H1 (cell line): ENCODE data around the gene SLC2A4. TPM values are rescaled to one million over a fixed set of nuclear protein-coding genes. Genes with fewer than 3 reads are reported as not detected.
"Not testable (repeated sequence)": the region's sequence is repeated elsewhere in the genome, so short reads cannot be mapped to it uniquely, and the experiment has no call there.

Experiments used
- CTCF ChIA-PET: fragments of 300-600 bp; sonication (Branson Sonifier 250); formaldehyde crosslinking; loops from one replicate; lab custom pipeline; 2021; ENCODE audit not compliant: partially characterized antibody; lab: Charles Lee
- POLR2A ChIA-PET: fragments of 300-600 bp; sonication (Branson Sonifier 250); formaldehyde crosslinking; loops from one replicate; lab custom pipeline; 2021; ENCODE audit warnings: inconsistent platforms; ENCODE audit not compliant: partially characterized antibody; lab: Charles Lee
- DNase-seq, 2 experiments: peaks; one replicate each; pipeline versions ENCODE4 v3.0.0 to v3.0.0-alpha.2; 2010 to 2022; ENCODE audit warnings: low spot score in 2 of 2, low read depth in 1 of 2, mixed read lengths in 1 of 2
- FAIRE-seq: peaks from 2 replicates; lab custom pipeline; 2011; peaks lifted over from hg19 to GRCh38; lab: Jason Lieb, UNC
- H2AFZ ChIP-seq: 2 replicates; pipeline ENCODE4 v1.8.1; 2012; ENCODE audit warnings: low read length, inconsistent platforms
- H2AK5ac ChIP-seq: 2 replicates; pipeline ENCODE4 v1.6.1; 2013; ENCODE audit warnings: low read depth, low read length
- H2BK120ac ChIP-seq: replicated peaks from 2 replicates; pipeline ENCODE3; 2013; ENCODE audit warnings: low read depth, low read length, inconsistent platforms
- H2BK12ac ChIP-seq: 2 replicates; pipeline ENCODE4 v1.6.1; 2013; ENCODE audit warnings: low read depth, low read length
- H2BK15ac ChIP-seq: 2 replicates; pipeline ENCODE4 v1.6.1; 2013; ENCODE audit warnings: low read length
- H2BK20ac ChIP-seq: 2 replicates; pipeline ENCODE4 v1.6.1; 2013; ENCODE audit warnings: low read length
- H2BK5ac ChIP-seq: 2 replicates; pipeline ENCODE4 v1.6.1; 2013; ENCODE audit warnings: low read depth, low read length
- H3K14ac ChIP-seq: 2 replicates; pipeline ENCODE4 v1.6.1; 2013; ENCODE audit warnings: inconsistent platforms; ENCODE audit not compliant: insufficient read length
- H3K18ac ChIP-seq: 2 replicates; pipeline ENCODE4 v1.6.1; 2013; ENCODE audit warnings: low read length; ENCODE audit errors: extremely low read depth
- H3K23ac ChIP-seq: 2 replicates; pipeline ENCODE4 v1.6.1; 2013; ENCODE audit warnings: inconsistent platforms; ENCODE audit not compliant: insufficient read length
- H3K23me2 ChIP-seq: 2 replicates; pipeline ENCODE4 v1.6.1; 2013; ENCODE audit warnings: low read depth, low read length
- H3K27ac ChIP-seq: 2 replicates; pipeline ENCODE4 v1.6.1; 2011; ENCODE audit warnings: low read depth, low read length, inconsistent platforms
- H3K27me3 ChIP-seq, 4 experiments: replicated peaks in 1 of 4; 1 replicate in 1 of 4; 2 replicates in 3 of 4; pipeline versions ENCODE4 v1.6.1 to v1.8.1; 2011 to 2013; ENCODE audit warnings: low read length in 3 of 4, mild to moderate bottlenecking in 3 of 4, inconsistent platforms in 2 of 4, mixed read lengths in 2 of 4, moderate library complexity in 1 of 4; ENCODE audit not compliant: control insufficient read depth in 3 of 4, insufficient read depth in 3 of 4; ENCODE audit errors: extremely low read depth in 1 of 4
- H3K36me3 ChIP-seq, 4 experiments: 2 replicates each; pipeline versions ENCODE4 v1.6.1 to v1.8.1; 2011 to 2013; ENCODE audit warnings: mild to moderate bottlenecking in 4 of 4, low read length in 3 of 4, moderate library complexity in 2 of 4, control low read depth in 1 of 4, inconsistent platforms in 1 of 4; ENCODE audit not compliant: insufficient read depth in 4 of 4, control insufficient read depth in 2 of 4
- H3K4ac ChIP-seq: replicated peaks from 2 replicates; pipeline ENCODE3; 2013; ENCODE audit warnings: low read length, low read depth, mixed read lengths, inconsistent platforms; ENCODE audit not compliant: insufficient read length
- H3K4me1 ChIP-seq, 4 experiments: replicated peaks in 1 of 4; 1 replicate in 1 of 4; 2 replicates in 3 of 4; pipeline versions ENCODE4 v1.6.1 to v1.8.1; 2011 to 2013; ENCODE audit warnings: low read length in 3 of 4, inconsistent platforms in 2 of 4, mixed read lengths in 1 of 4; ENCODE audit not compliant: insufficient read depth in 4 of 4, control insufficient read depth in 3 of 4
- H3K4me2 ChIP-seq, 2 experiments: 2 replicates each; pipeline versions ENCODE4 v1.6.1 to v1.8.1; 2011 to 2013; ENCODE audit warnings: low read depth in 2 of 2, low read length in 2 of 2, control low read depth in 1 of 2, inconsistent platforms in 1 of 2, mild to moderate bottlenecking in 1 of 2; ENCODE audit not compliant: insufficient read depth in 1 of 2
- H3K4me3 ChIP-seq, 4 experiments: fragments of 200-600, 300-600 bp in 1 of 4; sonication (generic), shearing (Covaris generic), sonication (Bioruptor Twin) in 1 of 4; 2 replicates each; pipeline versions ENCODE4 v1.5.1 to v1.8.1; 2011 to 2016; ENCODE audit warnings: low read length in 4 of 4, low read depth in 3 of 4, control low read depth in 2 of 4, inconsistent platforms in 2 of 4, mild to moderate bottlenecking in 2 of 4, mixed read lengths in 1 of 4, moderate library complexity in 1 of 4; ENCODE audit not compliant: insufficient read depth in 2 of 4; ENCODE audit errors: extremely low read depth in 1 of 4
- H3K56ac ChIP-seq: replicated peaks from 2 replicates; pipeline ENCODE3; 2013; ENCODE audit warnings: low read depth, mild to moderate bottlenecking, mixed read lengths, low read length, inconsistent platforms; ENCODE audit not compliant: insufficient read length
- H3K79me1 ChIP-seq: 2 replicates; pipeline ENCODE4 v1.6.1; 2013; ENCODE audit warnings: low read depth, low read length, control low read depth
- H3K79me2 ChIP-seq, 2 experiments: 2 replicates each; pipeline versions ENCODE4 v1.6.1 to v1.8.1; 2012 to 2013; ENCODE audit warnings: low read length in 2 of 2, mild to moderate bottlenecking in 2 of 2, inconsistent platforms in 1 of 2; ENCODE audit not compliant: insufficient read depth in 2 of 2, control insufficient read depth in 1 of 2
- H3K9ac ChIP-seq, 4 experiments: replicated peaks in 1 of 4; 1 replicate in 1 of 4; 2 replicates in 3 of 4; pipeline versions ENCODE4 v1.6.1 to v1.8.1; 2011 to 2013; ENCODE audit warnings: low read depth in 3 of 4, low read length in 3 of 4, control low read depth in 2 of 4, mild to moderate bottlenecking in 2 of 4, moderate library complexity in 2 of 4, inconsistent platforms in 1 of 4; ENCODE audit errors: extremely low read depth in 1 of 4
- H3K9me3 ChIP-seq, 2 experiments: 2 replicates each; pipeline versions ENCODE4 v1.6.1 to v1.8.1; 2012 to 2013; ENCODE audit warnings: mild to moderate bottlenecking in 2 of 2, moderate library complexity in 2 of 2, control low read depth in 1 of 2, inconsistent platforms in 1 of 2, low read depth in 1 of 2, low read length in 1 of 2, mixed read lengths in 1 of 2; ENCODE audit not compliant: insufficient read depth in 2 of 2
- H4K20me1 ChIP-seq, 2 experiments: replicated peaks in 1 of 2; 2 replicates each; pipeline versions ENCODE3 to v1.8.1; 2011 to 2013; ENCODE audit warnings: inconsistent platforms in 2 of 2, low read length in 2 of 2, mild to moderate bottlenecking in 1 of 2; ENCODE audit not compliant: insufficient read depth in 2 of 2, control insufficient read depth in 1 of 2
- H4K5ac ChIP-seq: 2 replicates; pipeline ENCODE4 v1.6.1; 2013; ENCODE audit warnings: low read length, low read depth, mixed read lengths, inconsistent platforms; ENCODE audit not compliant: insufficient read length
- H4K8ac ChIP-seq: 2 replicates; pipeline ENCODE4 v1.8.0; 2013; ENCODE audit warnings: mild to moderate bottlenecking, moderate library complexity, low read length, inconsistent platforms; ENCODE audit not compliant: insufficient read depth; ENCODE audit errors: extremely low read depth
- H4K91ac ChIP-seq: replicated peaks from 2 replicates; pipeline ENCODE3; 2013; ENCODE audit warnings: low read length, mixed read lengths, inconsistent platforms; ENCODE audit not compliant: insufficient read length
- WGBS, 2 experiments: shearing (Covaris generic) in 1 of 2; methylation state at CpG; one replicate each; pipeline versions ENCODE4 v1.1.6 to v1.1.7; 2013 to 2015; ENCODE audit warnings: low lambda C conversion rate in 2 of 2, mixed read lengths in 2 of 2, inconsistent platforms in 1 of 2, low coverage in 1 of 2, missing lambda C conversion rate in 1 of 2; ENCODE audit not compliant: insufficient replicate concordance in 2 of 2, insufficient coverage in 1 of 2, insufficient read length in 1 of 2; ENCODE audit errors: extremely low coverage in 1 of 2, missing lambda C conversion rate in 1 of 2; 5-methylcytosine and 5-hydroxymethylcytosine counted together
- polyA plus RNA-seq, 7 experiments: library from polyadenylated mRNA; depleted of rRNA in 3 of 7; stranded (reverse) in 5 of 7; unstranded in 2 of 7; fragments of >200 nt in 5 of 7; fragments of 200-250 nt in 2 of 7; gene quantifications; 1 replicate in 5 of 7; 2 replicates in 1 of 7; 4 replicates in 1 of 7; pipeline versions ENCODE4 v1.2.1 to v1.2.3, GENCODE V29; 2011 to 2013; ENCODE audit warnings: missing spikeins in 2 of 7, mixed read lengths in 2 of 7
- total RNA-seq: library from RNA; stranded (reverse); fragmentation: NEBNext Ultra II Directional; extraction: Animal tissue kit (Norgen Biotek cat#: 25700); gene quantifications from 2 replicates; pipeline ENCODE4 v1.2.1, GENCODE V29; 2021
- TF ChIP-seq, protein P1 (sequence below): IDR thresholded peaks from 2 replicates; pipeline ENCODE4 v1.6.1; 2012; ENCODE audit warnings: inconsistent platforms

The SLC2A4 gene
- total and polyA plus RNA-seq, 2 of the 8 experiments (the other 6 are each of a cell fraction or from before 2014, with no cell fraction given): 5.7 to 6.9 TPM

DNA sequence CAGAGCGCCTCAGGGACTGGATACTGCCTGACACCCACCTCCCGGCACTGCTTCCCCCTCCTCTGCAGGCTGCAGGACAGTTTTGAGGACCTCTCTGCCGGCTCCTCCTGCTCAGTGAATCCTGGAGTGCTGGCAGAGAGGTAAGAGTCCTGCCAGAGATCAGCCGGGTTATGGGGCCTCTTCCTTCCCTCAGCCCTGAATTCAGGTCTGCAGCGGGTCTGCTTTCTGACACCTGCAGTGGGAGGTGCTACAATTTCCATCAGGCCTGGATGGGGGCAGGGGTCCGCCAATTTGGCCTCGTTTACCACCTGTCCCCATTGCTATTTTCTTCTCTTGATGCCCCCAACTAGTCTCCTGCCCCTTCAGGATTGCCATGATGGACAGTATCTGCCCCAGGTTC, 50.6 kb downstream of the SLC2A4 start (continued):
- TF ChIP-seq, protein P1, sequence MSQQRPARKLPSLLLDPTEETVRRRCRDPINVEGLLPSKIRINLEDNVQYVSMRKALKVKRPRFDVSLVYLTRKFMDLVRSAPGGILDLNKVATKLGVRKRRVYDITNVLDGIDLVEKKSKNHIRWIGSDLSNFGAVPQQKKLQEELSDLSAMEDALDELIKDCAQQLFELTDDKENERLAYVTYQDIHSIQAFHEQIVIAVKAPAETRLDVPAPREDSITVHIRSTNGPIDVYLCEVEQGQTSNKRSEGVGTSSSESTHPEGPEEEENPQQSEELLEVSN: no peak
- TF ChIP-seq, all 59 proteins: peak for 0

DNA sequence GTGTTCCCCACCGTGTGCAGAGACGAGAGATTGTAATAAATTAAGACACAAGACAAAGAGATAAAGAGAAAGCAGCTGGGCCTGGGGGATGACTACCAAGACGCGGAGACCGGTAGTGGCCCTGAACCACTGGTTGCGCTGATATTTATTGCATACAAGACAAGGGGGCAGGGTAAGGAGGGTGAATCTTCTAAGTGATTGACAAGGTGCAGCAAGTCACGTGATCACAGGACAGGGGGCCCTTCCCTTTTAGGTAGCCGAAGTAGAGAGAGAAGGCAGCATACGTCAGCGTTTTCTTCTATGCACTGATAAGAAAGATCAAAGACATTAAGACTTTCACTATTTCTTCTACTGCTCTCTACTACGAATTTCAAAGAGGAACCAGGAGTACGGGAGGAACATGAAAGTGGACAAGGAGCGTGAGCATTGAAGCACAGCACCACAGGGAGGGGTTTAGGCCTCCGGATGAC, 51.1 kb downstream of the SLC2A4 start:
- not testable (repeated sequence) for H3K36me3 ChIP-seq, H4K5ac ChIP-seq, H2AK5ac ChIP-seq, H3K23ac ChIP-seq, H3K18ac ChIP-seq, H3K9ac ChIP-seq, H4K91ac ChIP-seq, DNase-seq, H2BK20ac ChIP-seq, H3K27ac ChIP-seq, H3K27me3 ChIP-seq, H3K56ac ChIP-seq, H4K8ac ChIP-seq, H3K4me2 ChIP-seq, H4K20me1 ChIP-seq, H3K23me2 ChIP-seq, FAIRE-seq, H3K4ac ChIP-seq, H3K4me3 ChIP-seq, H2BK15ac ChIP-seq, H2BK5ac ChIP-seq, H2BK120ac ChIP-seq, H3K79me1 ChIP-seq, H3K9me3 ChIP-seq, H2AFZ ChIP-seq, H3K14ac ChIP-seq
- H3K79me2 ChIP-seq: peaks cover 0 to 11% of the 10 kb centered on the region in 2 experiments; a peak in 2 of 4 replicates
- ChIA-PET POLR2A (interaction anchor here (1.2 to 13.4 kb wide), 4 partner anchors 15 to 256 kb away, joined by 3 to 223 read pairs (median 4); partner anchors contain the start of gene GPS2), CTCF (interaction anchor here (0.6 to 6.0 kb wide), 3 partner anchors 15 to 201 kb away, joined by 3 to 82 read pairs (median 5); no protein-coding TSS in a partner anchor)
- peaks cover 3 to 31% (median 19%) of the 10 kb centered on the region in 4 experiments for H3K4me1 ChIP-seq
- WGBS, 2 experiments: 95% methylated on average over 14 of the region's 14 CpGs; no CpG with 5 or more reads in 1 of the 2 experiments
- H2BK12ac ChIP-seq: 0 out of 2 replicates have a peak overlapping the region, but pooled peaks have one; percentile 39
